NCI-H2196 (cell line): ENCODE results near the gene SVOP.

Source experiments
- DNase-seq: peaks from one replicate; lab custom pipeline; 2025; ENCODE audit not compliant: unreplicated experiment; lab: John Stamatoyannopoulos, UW

Gene SVOP

GRCh38 chr12:108858311-108859074, 162.4 kb downstream of the SVOP start:
- DNase-seq = no peak
